Ascending aorta (tissue), 2 donors: ENCODE measurements around the gene DACH1. TPM values are rescaled to one million over a fixed set of nuclear protein-coding genes. Genes with fewer than 3 reads are reported as not detected.
"Not testable (repeated sequence)": the region's sequence is repeated elsewhere in the genome, so short reads cannot be mapped to it uniquely, and the experiment has no call there.

ENCODE experiments used
- DNase-seq, 2 donors: peaks; one replicate each; pipeline ENCODE4 v3.0.0-alpha.2; 2019; ENCODE audit warnings: low spot score in 2 of 2
- H3K27ac ChIP-seq, 2 donors: fragments of 200-600 bp; sonication (generic); one replicate each; pipeline ENCODE4 v1.5.1; 2016 to 2017; ENCODE audit warnings: mild to moderate bottlenecking in 1 of 2
- H3K27me3 ChIP-seq: fragments of 200-600 bp; sonication (generic); one replicate; pipeline ENCODE4 v1.5.1; 2017
- H3K36me3 ChIP-seq, 2 donors: fragments of 200-600 bp; sonication (generic); one replicate each; pipeline ENCODE4 v1.5.1; 2016
- H3K4me1 ChIP-seq, 2 donors: fragments of 200-600 bp; sonication (generic); one replicate each; pipeline ENCODE4 v1.5.1; 2016 to 2017; ENCODE audit warnings: mild to moderate bottlenecking in 1 of 2
- H3K4me3 ChIP-seq, 2 donors: fragments of 200-600 bp; sonication (generic); one replicate each; pipeline ENCODE4 v1.5.1; 2016 to 2017; ENCODE audit warnings: mild to moderate bottlenecking in 1 of 2
- H3K9me3 ChIP-seq, 2 donors: fragments of 200-600 bp; sonication (generic); one replicate each; pipeline ENCODE4 v1.5.1; 2016
- intact Hi-C: fragments of 100-400 bp; cut with DNase I; formaldehyde crosslinking; loops from one replicate; pipeline ENCODE4 v1.15.1; 2023
- total RNA-seq: library from RNA; depleted of rRNA; stranded (reverse); fragments of >200 nt; gene quantifications from one replicate; pipeline ENCODE4 v1.1.0, GENCODE V29; 2016
- TF ChIP-seq, protein P1 (sequence below), 3 experiments: fragments of 200-600 bp in 2 of 3; fragments of 450-650 bp in 1 of 3; sonication (generic) in 2 of 3; IDR thresholded peaks; one replicate each; pipeline ENCODE4 v1.5.1; 2016 to 2019; ENCODE audit warnings: antibody characterized with exemption in 3 of 3, mild to moderate bottlenecking in 1 of 3, moderate library complexity in 1 of 3

The DACH1 gene
- total RNA-seq, 1 donor from 2014 or later, result not detected

- intact Hi-C loops, result no loop called here
These were observed 13.3 kb downstream of the DACH1 start for GRCh38 chr13:71853725-71854124.

GRCh38 chr13:71852736-71853135, 14.3 kb downstream of the DACH1 start:
- Histone ChIP-seq H3K27ac (no peak overlapping the region), H3K36me3 (no peaks in the 10 kb centered on the region), H3K4me3 (no peak overlapping the region), H3K27me3 (no peaks in the 10 kb centered on the region), H3K9me3 (no peaks in the 10 kb centered on the region), H3K4me1 (no peaks in the 10 kb centered on the region)
- no peak for DNase-seq
- intact Hi-C loops, result no loop called here
- TF ChIP-seq, protein P1, sequence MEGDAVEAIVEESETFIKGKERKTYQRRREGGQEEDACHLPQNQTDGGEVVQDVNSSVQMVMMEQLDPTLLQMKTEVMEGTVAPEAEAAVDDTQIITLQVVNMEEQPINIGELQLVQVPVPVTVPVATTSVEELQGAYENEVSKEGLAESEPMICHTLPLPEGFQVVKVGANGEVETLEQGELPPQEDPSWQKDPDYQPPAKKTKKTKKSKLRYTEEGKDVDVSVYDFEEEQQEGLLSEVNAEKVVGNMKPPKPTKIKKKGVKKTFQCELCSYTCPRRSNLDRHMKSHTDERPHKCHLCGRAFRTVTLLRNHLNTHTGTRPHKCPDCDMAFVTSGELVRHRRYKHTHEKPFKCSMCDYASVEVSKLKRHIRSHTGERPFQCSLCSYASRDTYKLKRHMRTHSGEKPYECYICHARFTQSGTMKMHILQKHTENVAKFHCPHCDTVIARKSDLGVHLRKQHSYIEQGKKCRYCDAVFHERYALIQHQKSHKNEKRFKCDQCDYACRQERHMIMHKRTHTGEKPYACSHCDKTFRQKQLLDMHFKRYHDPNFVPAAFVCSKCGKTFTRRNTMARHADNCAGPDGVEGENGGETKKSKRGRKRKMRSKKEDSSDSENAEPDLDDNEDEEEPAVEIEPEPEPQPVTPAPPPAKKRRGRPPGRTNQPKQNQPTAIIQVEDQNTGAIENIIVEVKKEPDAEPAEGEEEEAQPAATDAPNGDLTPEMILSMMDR (IDR thresholded peaks at IDR 0.05), result no peak

More at GRCh38 chr13:71853725-71854124, 13.3 kb downstream of the DACH1 start:
- Histone ChIP-seq H3K27ac (no peak overlapping the region), H3K27me3 (no peaks in the 10 kb centered on the region), H3K4me1 (no peaks in the 10 kb centered on the region), H3K4me3 (no peak overlapping the region), H3K36me3 (no peaks in the 10 kb centered on the region), H3K9me3 (no peaks in the 10 kb centered on the region)
- no peak for DNase-seq
- TF ChIP-seq, protein P1 (IDR thresholded peaks at IDR 0.05), result no peak

DNA sequence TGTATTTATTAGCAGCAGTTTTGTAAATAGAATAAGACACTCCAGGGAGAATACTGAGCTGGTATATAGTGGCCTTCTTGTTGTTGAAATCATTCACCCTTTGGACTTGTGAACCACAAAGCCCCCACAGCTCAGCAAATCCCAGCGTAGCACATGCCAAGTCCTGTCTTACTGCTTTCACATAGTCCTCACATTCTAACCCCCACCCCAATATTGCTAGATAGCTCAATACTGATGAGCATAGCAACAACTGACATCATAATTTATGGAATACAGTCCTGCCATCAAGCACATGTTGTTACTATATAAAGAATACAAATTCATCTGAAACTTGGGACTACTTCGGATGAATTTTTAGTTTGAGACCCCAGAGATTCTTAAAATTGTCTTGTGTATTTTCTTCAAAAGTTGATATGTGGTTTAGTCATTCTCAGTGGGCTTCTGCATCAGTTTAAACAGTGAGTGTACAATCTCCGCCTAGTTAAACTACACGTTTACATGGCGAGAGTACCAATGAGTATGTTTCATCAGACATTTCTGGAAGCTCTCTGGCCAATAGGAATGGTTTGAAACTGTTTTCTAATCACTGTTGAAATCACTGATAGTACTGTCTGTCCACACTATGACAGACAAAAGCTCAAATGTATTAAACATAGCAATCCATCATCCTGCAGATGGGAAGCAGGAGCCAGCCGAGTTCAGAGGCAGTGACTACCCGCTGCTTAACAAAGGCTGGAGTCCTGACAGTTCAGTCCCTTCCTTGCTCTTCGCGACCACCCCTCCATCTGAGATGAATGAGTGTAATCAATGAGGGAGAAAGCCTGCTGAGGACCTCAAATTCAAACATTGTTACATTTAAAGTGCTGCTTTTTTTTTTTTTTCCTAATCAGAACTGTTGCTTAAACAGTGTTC, 15.2 kb downstream of the DACH1 start:
- TF ChIP-seq, protein P1 (IDR thresholded peaks at IDR 0.05), result no peak
- Histone ChIP-seq H3K9me3 (no peaks in the 10 kb centered on the region), H3K27me3 (no peaks in the 10 kb centered on the region), H3K27ac (no peak overlapping the region), H3K4me3 (no peak overlapping the region), H3K36me3 (no peaks in the 10 kb centered on the region), H3K4me1 (no peaks in the 10 kb centered on the region)
- DNase-seq, result no peak
- intact Hi-C loops, result no loop called here

DNA sequence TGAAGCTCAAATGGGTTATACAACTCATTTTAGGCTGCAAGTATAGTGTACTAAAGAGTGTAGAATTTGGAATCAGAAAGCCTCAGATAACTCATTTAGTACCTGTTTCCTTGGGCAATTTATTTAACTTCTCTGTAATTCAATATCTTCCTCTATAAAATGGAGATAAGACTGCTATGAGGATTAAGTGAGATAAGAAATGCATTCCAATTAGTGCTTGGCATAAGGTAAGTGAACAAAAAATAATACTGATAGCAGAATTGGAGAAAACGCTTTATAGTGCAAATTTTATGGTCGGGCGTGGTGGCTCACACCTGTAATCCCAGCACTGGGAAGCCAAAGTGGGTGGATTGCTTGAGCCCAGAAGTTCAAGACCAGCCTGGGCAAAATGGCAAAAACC, 25.0 kb downstream of the DACH1 start:
- Histone ChIP-seq H3K4me1 (no peaks in the 10 kb centered on the region), H3K4me3 (no peak overlapping the region), H3K36me3 (no peaks in the 10 kb centered on the region), H3K27me3 (no peaks in the 10 kb centered on the region), H3K9me3 (no peaks in the 10 kb centered on the region), H3K27ac (no peak overlapping the region)
- TF ChIP-seq, protein P1 (IDR thresholded peaks at IDR 0.05), result no peak
- intact Hi-C loops, result no loop called here
- DNase-seq, result no peak

GRCh38 chr13:71838842-71839241, 28.2 kb downstream of the DACH1 start:
- H3K9me3 ChIP-seq, result no peaks in the 10 kb centered on the region
- H3K36me3 ChIP-seq, result no peaks in the 10 kb centered on the region
- H3K4me3 ChIP-seq, result no peak overlapping the region
- H3K27me3 ChIP-seq, result no peaks in the 10 kb centered on the region
- no peak overlapping the region for H3K27ac ChIP-seq
- no peak for DNase-seq
- no peaks in the 10 kb centered on the region for H3K4me1 ChIP-seq
- intact Hi-C loops, result no loop called here
- TF ChIP-seq, protein P1 (IDR thresholded peaks at IDR 0.05), result no peak

GRCh38 chr13:71837582-71837981, 29.4 kb downstream of the DACH1 start:
- DNase-seq, intact Hi-C loops, H3K4me1 ChIP-seq, H3K9me3 ChIP-seq, H3K27ac ChIP-seq, H3K27me3 ChIP-seq, H3K36me3 ChIP-seq, H3K4me3 ChIP-seq: not testable (repeated sequence)
